Activated naive CD4-positive, alpha-beta T cell treated with anti-CD3 and anti-CD28 coated beads, Interleukin-2, amount 50 U/mL, for 72 hours (primary cell): Measurements from ENCODE around the gene RIN3. TPM values are rescaled to one million over a fixed set of nuclear protein-coding genes. Genes with fewer than 3 reads are reported as not detected.

Experiments used
- ATAC-seq, 2 donors: fragments of 150-1000 bp; cut with Tn5 transposase; 2 replicates each; pipeline ENCODE4 v1.10.0; 2021; ENCODE audit warnings: mild to moderate bottlenecking in 2 of 2, moderate library complexity in 2 of 2
- DNase-seq, 2 donors: peaks; one replicate each; pipeline ENCODE4 v3.0.0; 2021 to 2022; ENCODE audit warnings: low spot score in 2 of 2
- H3K27ac Mint-ChIP-seq, 2 donors: one replicate each; pipeline ENCODE4 v1.8.0; 2022; ENCODE audit warnings: mild to moderate bottlenecking in 2 of 2, mixed read lengths in 2 of 2
- H3K36me3 Mint-ChIP-seq, 2 donors: one replicate each; pipeline ENCODE4 v1.8.0; 2022; ENCODE audit warnings: mixed read lengths in 2 of 2
- H3K9me3 Mint-ChIP-seq, 2 donors: one replicate each; pipeline ENCODE4 v1.8.0; 2022; ENCODE audit warnings: mixed read lengths in 2 of 2
- total RNA-seq, 2 donors: library from RNA; stranded (reverse); gene quantifications; one replicate each; pipeline ENCODE4 v1.2.3, GENCODE V29; 2022

RIN3 gene
- total RNA-seq, 2 donors from 2014 or later, result 21.1 to 27.9 TPM

DNA sequence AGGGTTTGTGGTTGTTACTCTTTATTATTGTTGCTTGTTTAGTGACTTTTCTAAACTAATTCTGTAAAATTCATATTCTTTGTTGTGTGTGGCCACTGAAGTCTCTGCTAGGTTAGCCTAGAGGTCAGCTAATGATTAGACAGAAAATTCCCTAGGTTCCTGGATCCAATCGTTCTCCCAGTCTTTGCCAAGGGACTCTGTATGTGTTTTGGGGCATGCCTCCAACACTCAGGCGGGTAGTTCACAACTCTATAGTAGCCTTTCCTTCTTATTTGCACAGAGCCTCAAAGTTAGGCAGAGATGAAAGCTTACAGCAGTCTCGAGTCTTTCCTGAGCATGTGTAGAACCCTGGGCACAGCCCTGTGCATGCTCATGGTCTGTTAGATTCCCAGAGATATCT, 32.7 kb upstream of the RIN3 start:
- ATAC-seq, result no peak
- DNase-seq, result no peak
- H3K9me3 Mint-ChIP-seq, result peaks cover 3 to 5% of the 10 kb centered on the region in 2 donors
- H3K36me3 Mint-ChIP-seq, result no peaks in the 10 kb centered on the region
- H3K27ac Mint-ChIP-seq, result no peak overlapping the region

DNA sequence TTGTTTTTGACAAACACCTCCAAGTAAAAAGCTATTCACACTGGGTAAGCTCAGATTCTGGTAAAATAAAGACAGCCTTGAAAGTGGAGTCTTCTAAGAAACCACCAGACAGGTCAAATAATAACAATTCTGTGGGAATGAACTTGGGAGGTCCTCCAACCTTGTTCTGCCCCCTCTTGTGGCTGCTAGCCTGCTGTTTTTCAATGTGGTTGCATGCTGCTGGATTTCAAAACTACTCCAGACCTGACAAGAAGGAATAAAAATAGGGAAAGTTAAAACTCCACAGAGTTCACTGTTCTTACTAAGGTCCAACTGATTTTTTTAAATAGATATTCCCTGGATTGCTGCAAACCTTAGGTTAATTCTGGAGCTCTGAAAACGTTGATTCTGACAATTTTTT, 32.2 kb upstream of the RIN3 start:
- H3K36me3 Mint-ChIP-seq, result no peaks in the 10 kb centered on the region
- DNase-seq (no peak), ATAC-seq (no peak)
- no peak overlapping the region for H3K27ac Mint-ChIP-seq
- H3K9me3 Mint-ChIP-seq, result peaks cover 3 to 5% of the 10 kb centered on the region in 2 donors

DNA sequence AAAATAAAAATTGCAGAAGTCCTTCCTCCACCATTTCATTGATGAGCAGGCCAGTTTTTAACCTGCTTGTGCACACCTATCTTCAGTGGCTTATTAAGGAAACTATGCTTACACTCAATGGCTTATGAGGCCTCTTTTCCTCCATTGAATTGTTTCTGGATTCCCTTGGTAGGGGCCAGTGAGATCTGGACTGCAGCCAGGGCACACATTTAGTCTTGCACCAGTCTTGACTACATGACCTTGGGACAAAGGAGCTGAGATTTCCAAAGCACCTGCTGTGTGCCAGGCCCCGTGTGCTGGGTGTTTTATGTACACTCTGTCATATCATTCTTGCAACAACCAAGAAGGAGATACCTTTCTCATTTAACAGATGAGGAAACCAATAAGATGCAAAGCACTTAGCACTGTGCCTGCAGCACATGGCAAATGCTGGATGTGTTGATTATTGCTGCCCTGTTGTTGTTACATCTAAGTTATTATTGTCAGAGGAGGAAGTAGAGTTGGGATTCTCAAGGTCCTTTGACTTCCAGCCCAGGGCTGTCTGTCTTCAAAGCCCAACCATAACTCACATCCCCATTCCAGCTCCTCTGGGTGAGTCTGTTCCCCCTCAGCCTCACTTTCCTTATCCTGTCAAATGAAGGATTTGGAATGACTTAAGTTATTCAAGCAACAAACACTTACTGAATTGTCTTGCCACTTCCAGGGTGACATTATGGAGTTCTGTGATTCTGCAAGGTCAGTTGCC, 31.6 kb upstream of the RIN3 start:
- DNase-seq (no peak), ATAC-seq (no peak)
- H3K27ac Mint-ChIP-seq, result no peak overlapping the region
- no peaks in the 10 kb centered on the region for H3K36me3 Mint-ChIP-seq
- peaks cover 3 to 5% of the 10 kb centered on the region in 2 donors for H3K9me3 Mint-ChIP-seq

DNA sequence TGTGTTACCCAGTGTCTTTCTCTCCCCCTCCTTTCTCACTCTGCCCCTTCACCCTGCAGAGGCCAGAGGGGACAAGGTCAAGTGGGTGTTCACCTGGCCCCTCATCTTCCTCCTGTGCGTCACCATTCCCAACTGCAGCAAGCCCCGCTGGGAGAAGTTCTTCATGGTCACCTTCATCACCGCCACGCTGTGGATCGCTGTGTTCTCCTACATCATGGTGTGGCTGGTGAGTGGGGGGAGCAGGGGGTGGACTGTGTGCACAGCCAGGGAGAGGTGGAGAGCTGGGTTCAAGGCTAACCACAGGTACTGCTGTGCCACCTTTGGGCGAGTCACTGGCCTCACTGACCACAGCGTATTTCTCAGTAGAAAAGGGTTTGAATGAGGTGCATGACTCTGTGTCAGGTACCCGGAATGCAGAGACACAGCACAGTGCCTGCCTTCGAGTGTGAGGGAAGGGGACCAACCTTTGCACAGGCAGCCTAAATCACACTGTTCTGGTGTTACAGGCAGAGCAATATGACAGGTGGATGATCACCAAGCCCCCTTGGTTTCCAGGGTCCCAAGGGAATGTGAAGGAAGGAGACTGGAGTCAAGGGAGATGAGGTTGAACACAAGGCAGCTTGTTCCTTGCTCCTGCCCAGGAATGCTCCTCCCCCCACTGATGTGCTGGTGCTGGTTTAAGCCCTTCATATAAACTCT, 30.8 kb upstream of the RIN3 start:
- Mint-ChIP-seq H3K27ac (no peak overlapping the region), H3K36me3 (no peaks in the 10 kb centered on the region), H3K9me3 (peaks cover 3 to 5% of the 10 kb centered on the region in 2 donors)
- no peak for ATAC-seq
- DNase-seq, result no peak

DNA sequence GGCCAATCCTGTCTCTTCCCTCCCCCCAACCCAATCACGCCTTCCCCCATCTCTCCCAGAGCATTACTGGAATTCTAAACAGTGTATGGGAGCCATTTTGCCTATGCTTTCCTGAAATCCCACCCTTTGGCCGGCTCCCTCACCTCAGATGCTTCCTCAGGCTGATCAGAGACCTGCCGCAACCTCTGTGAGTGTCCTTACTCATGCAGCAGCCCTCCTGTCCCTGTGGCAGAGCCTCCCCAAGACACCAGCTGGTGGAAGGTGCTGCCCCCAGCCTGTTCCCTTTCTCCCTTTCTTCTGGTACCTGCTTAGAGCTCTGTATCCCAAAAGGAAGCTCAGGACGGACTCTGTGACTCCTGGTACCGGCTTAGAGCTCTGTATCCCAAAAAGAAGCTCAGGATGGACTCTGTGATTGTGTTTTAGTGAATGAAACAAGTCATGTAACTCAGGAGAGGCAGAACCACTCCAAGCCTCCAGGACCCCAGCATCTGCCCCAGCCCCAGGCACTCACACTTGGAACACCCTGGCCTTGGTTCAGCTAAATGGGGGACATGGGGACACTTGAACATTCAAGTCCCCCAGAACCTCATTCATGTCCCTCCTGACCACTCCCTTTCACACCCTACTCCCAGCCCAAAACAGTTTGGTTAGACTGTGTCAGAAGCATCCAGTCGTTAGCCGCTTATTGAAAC, 29.3 kb upstream of the RIN3 start:
- Mint-ChIP-seq H3K27ac (no peak overlapping the region), H3K36me3 (no peaks in the 10 kb centered on the region), H3K9me3 (peaks cover 0 to 5% of the 10 kb centered on the region in 2 donors)
- DNase-seq, result no peak
- ATAC-seq, result no peak

DNA sequence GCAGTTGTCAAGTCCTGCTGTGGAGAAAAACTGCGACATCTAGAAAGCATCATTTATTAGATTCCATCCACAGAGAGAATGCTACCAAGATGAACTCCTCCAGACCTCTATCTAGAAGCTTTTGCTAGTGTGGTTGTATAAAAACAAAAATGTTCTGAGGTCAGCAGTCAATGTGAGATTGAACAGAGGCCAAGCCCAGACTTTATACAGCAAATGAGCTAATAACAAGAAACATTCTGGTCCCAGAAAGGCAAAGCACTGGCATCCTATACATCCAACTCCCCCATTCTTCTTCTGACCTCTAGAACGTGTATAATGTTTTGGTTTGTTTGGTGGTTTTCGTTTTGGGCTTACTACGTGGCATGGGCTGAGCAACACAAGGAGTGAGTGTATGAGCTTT, 26.7 kb upstream of the RIN3 start:
- H3K9me3 Mint-ChIP-seq, result no peaks in the 10 kb centered on the region
- DNase-seq (no peak), ATAC-seq (no peak)
- H3K36me3 Mint-ChIP-seq, result no peaks in the 10 kb centered on the region
- peak overlapping the region in 1 of 2 donors; percentile 7 for H3K27ac Mint-ChIP-seq

DNA sequence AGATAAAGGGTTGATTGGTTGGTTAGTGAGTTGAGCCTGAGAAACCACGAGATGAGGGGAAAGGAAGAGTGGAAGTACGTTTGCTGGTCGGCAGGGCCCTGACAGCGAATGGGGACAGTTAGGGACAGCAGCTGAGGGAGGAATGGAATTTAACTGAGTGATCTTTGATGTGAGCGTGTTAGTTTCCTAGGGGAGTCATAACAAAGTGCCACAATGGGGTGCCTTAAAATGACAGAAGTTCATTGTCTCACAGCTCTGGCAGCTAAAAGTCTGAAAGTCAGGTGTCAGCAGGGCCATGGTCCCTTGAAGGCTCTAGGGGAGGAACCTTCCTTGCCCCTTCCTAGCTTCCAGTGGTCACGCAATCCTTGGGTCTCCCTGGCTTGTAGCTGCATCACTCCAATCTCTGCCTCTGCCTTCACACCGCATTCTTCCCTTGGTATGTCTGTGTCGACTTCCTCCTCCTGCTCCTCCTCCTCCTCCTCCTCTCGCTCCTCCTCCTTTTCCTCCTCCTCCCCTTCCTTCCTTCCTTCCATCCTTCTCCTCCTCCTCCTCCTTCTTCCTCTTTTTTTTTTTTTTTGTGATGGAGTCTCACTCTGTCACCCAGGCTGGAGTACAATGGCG, 26.0 kb upstream of the RIN3 start:
- no peaks in the 10 kb centered on the region for H3K36me3 Mint-ChIP-seq
- H3K9me3 Mint-ChIP-seq, result no peaks in the 10 kb centered on the region
- H3K27ac Mint-ChIP-seq, result peak overlapping the region in 1 of 2 donors; percentile 7
- DNase-seq (no peak), ATAC-seq (no peak)

DNA sequence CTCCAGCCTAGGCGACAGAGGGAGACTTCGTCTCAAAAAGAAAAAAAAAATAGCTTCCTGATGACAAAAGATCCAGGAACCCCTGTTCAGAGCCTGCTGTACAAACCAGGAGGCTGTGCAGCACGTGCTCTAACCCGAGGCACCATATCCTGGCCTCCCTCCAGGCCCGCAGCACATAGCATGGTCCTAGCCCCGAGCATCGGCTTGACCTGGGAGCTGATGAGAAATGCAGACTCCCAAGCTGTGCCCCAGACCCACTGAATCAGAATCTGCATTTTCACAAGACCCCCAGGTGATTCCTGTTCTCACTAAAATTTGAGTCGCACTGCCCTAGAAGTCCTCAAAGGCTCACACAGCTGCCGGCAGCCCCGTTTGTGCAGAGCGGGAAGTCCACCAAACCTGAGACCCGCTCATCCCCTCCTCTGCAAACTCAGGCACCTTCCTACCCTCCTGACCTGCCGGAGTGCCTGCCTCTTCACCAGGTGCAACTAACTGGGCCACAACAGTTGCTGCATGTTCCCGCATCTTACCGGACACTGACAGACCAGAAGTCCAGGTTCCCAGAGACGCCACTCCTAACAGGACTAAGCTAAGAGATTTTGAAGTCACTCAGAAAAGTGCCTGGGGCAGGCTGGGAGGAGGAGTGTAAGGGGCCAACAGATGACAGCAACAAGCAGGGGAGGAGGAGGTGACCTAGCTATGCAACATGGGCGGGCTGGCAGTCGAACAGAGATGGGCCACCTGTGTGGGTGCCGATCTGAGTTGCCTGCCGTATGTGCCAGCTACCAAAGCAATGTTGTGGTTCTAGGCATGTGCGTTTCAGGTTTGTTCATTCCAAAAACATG, 24.0 kb upstream of the RIN3 start:
- Mint-ChIP-seq H3K9me3 (no peaks in the 10 kb centered on the region), H3K36me3 (no peaks in the 10 kb centered on the region), H3K27ac (no peak overlapping the region)
- DNase-seq (no peak), ATAC-seq (no peak)

DNA sequence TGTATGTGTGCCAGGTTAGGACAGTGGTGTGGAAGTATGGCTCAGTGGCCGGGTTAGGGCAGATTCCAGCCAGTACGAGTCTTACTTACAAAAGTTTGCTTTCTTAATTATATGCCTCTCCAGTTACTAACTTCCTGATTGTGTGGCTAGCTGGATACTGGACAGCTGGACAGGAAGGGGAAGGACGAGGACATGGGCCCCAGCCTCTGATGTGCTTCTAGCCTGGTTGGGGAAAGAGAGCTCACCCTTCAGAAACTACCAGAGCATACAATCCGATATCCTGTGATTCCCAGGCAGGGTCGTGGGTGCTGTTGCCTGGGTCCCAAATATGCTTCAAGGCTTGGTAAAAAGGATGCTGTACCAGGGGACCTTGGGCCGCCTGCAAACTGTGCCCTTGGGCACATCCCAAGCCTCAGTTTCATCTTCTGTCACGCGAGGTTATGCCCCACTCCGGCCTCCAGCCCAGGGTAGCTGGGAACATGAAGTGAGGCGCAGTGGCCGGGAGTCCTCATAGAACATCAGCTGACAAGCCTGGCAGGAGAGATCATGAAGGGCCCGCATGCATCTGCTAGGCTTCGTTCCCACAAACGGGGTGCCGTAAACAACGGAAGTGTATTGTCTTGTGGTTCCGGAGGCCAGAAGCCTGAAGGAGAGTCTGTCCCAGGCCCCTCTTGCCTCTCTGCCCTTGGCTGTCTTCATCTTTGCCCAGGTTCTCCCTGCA, 23.2 kb upstream of the RIN3 start:
- ATAC-seq (no peak), DNase-seq (no peak)
- no peak overlapping the region for H3K27ac Mint-ChIP-seq
- H3K9me3 Mint-ChIP-seq, result no peaks in the 10 kb centered on the region
- no peaks in the 10 kb centered on the region for H3K36me3 Mint-ChIP-seq

DNA sequence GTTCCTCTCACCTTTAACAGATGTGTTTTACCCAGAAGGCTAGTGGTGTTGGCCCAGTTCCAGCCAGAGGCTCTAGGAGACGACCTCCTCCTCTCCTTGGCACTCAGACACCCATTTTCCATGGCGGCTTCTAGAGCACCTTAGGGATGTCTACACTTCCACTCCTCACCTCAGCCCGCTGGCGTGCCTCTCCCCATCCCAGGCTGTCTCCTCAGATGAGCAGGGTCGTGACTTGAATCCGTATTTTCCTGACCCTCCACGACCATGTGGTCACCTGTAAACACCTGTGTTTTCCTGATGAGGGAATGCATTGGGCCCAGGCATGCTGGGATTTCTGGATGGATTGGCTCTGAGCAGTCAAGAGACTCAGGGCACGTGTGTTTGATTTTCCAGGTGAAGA, 21.8 kb upstream of the RIN3 start:
- Mint-ChIP-seq H3K36me3 (no peaks in the 10 kb centered on the region), H3K9me3 (no peaks in the 10 kb centered on the region), H3K27ac (peak overlapping the region in 1 of 2 donors; percentile 66)
- ATAC-seq (no peak), DNase-seq (no peak)

DNA sequence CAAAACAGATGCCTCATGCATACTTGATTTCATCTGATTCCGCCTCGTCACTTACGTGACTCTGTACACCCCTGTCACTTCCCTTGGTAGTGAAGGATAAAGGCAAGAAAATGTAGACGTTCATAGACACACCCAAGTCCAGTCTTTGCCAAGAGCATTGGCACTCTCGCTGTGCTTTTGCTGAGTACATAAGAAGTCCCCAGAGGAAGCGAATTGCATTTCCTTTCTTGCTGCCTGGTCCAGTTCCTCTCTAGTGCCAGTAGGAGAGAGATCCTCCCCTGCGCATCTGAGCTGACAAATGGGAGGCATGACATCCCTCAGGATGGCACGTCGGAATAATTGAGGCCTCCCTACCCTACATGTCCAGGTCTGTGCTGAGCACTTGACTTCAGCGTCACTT, 21.3 kb upstream of the RIN3 start:
- Mint-ChIP-seq H3K36me3 (no peaks in the 10 kb centered on the region), H3K9me3 (no peaks in the 10 kb centered on the region), H3K27ac (peak overlapping the region in 1 of 2 donors; percentile 66)
- ATAC-seq (no peak), DNase-seq (no peak)

DNA sequence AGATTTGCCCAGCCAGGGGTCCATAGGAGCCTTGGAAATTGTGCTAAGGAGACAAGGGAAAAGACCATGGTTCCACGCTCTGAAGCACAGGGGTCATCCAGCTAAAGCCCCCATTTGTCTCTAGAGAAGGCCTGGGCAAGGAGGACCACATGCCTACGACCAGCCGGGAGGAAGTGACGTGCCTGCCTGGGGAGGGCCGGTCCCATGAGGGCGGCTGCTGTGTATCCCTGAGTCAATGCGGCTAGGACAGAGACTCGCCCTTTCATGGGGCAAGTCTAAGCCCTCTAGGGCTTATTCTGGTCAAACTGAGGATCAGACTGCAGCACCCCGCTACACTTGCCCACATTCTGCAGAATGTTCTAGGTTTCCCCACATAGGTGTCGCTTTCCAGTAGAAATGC, 20.6 kb upstream of the RIN3 start:
- Mint-ChIP-seq H3K36me3 (no peaks in the 10 kb centered on the region), H3K9me3 (no peaks in the 10 kb centered on the region), H3K27ac (no peak overlapping the region)
- ATAC-seq (no peak), DNase-seq (no peak)

DNA sequence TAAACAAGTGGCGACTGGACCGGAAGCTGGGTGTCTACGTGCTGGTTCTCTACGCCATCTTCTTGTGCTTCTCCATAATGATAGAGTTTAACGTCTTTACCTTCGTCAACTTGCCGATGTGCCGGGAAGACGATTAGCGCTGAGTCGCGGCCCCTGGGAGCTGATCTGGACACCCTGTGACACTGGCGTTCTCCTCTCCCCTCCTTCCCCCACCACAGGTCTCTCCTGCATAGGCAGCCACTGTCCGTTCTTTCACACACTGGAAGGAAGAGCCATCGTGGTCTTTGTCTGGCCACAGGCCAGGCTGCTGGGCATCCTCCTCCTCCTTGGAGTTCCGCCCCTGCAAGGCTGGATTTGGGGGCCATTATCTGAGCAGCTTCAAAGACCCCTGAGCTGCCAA, 20.1 kb upstream of the RIN3 start:
- ATAC-seq (no peak), DNase-seq (no peak)
- no peaks in the 10 kb centered on the region for H3K36me3 Mint-ChIP-seq
- no peak overlapping the region for H3K27ac Mint-ChIP-seq
- H3K9me3 Mint-ChIP-seq, result no peaks in the 10 kb centered on the region

DNA sequence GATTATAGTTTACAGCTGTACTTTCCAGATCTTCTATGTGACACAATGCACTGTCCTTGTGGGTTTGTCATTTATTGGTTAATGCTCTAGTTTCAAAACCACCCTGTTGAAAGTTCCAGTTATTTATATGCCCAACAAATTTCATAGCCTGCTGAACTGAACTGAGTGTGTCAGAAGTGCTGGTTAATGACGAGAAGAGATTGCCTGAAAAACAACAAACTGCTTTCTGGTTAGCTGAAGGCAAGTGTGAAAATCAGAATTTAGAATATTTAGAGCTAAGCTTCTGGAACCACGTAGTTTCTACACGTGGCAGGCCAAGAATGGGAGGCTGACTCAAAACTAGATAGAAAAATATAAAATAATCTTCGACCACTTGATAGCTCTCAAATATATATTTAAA, 19.1 kb upstream of the RIN3 start:
- DNase-seq, result no peak
- no peak for ATAC-seq
- H3K9me3 Mint-ChIP-seq, result no peaks in the 10 kb centered on the region
- no peaks in the 10 kb centered on the region for H3K36me3 Mint-ChIP-seq
- no peak overlapping the region for H3K27ac Mint-ChIP-seq

DNA sequence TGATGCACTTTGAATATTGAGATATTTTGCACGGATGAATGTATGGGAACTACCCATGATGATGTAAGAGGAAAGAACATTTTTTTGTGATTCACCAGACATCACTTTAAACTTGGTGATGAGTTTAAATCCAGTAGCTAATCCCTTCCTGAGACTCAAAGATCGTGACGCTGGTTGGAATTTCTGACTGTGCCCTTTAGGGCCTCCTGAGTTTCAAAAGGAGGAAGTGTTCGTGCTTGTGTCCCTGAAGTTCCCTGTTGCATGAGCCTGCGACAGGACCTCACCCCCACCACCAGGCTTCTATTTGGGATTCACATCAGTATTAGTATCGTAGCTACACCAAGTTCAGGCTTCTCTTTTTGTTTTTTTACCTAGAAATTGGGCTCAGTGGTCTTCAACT, 18.6 kb upstream of the RIN3 start:
- no peak for DNase-seq
- H3K36me3 Mint-ChIP-seq, result no peaks in the 10 kb centered on the region
- ATAC-seq, result no peak
- no peaks in the 10 kb centered on the region for H3K9me3 Mint-ChIP-seq
- H3K27ac Mint-ChIP-seq, result no peak overlapping the region
